HEK293 (cell line): ENCODE results near the gene ART1.

ENCODE experiments used
- CTCF ChIA-PET: fragments of 350-600 bp; formaldehyde crosslinking; extraction: SDS; loops from one replicate; lab custom pipeline; 2021; ENCODE audit warnings: antibody characterized with exemption; lab: Yijun Ruan, JAX
- POLR2A ChIA-PET: fragments of 300-600 bp; formaldehyde crosslinking; extraction: SDS; loops from one replicate; lab custom pipeline; 2020; ENCODE audit warnings: antibody characterized with exemption, inconsistent platforms; lab: Yijun Ruan, JAX
- H3K27ac ChIP-seq: fragments of 200-500 bp; sonication (Bioruptor generic); 2 replicates; pipeline ENCODE4 v1.5.1; 2014; ENCODE audit warnings: low read depth, low read length, control low read depth, inconsistent platforms; ENCODE audit errors: extremely low read depth
- H3K36me3 ChIP-seq, 2 experiments: fragments of 200-500 bp in 1 of 2; sonication (Bioruptor generic) in 1 of 2; 1 replicate in 1 of 2; 2 replicates in 1 of 2; pipeline ENCODE4 v1.5.1; 2014 to 2017; ENCODE audit warnings: inconsistent platforms in 2 of 2, low read length in 2 of 2; ENCODE audit not compliant: control insufficient read depth in 2 of 2, insufficient read depth in 1 of 2
- H3K4me1 ChIP-seq: fragments of 200-500 bp; sonication (Bioruptor generic); 2 replicates; pipeline ENCODE4 v1.5.1; 2014; ENCODE audit warnings: mild to moderate bottlenecking, low read length, inconsistent platforms; ENCODE audit not compliant: control insufficient read depth, insufficient read depth
- H3K4me3 ChIP-seq: 2 replicates; pipeline ENCODE4 v1.5.1; 2011; ENCODE audit warnings: low read depth, mild to moderate bottlenecking, control low read depth, low read length, moderate library complexity
- H3K9me3 ChIP-seq: fragments of 200-500 bp; sonication (Bioruptor generic); 2 replicates; pipeline ENCODE4 v1.5.1; 2014; ENCODE audit warnings: low read depth, low read length, inconsistent platforms; ENCODE audit not compliant: control insufficient read depth, insufficient read depth
- KLF1 ChIP-seq: fragments of 450-650 bp; formaldehyde crosslinking; IDR thresholded peaks from 2 replicates; pipeline ENCODE4 v1.5.1; 2016; ENCODE audit warnings: missing biosample characterization, missing genetic modification characterization
- OVOL3 ChIP-seq: fragments of 450-650 bp; formaldehyde crosslinking; IDR thresholded peaks from 2 replicates; pipeline ENCODE4 v1.5.1; 2016; ENCODE audit warnings: missing biosample characterization, missing genetic modification characterization
- PRDM1 ChIP-seq: fragments of 450-650 bp; formaldehyde crosslinking; IDR thresholded peaks from 2 replicates; pipeline ENCODE4; 2016; ENCODE audit warnings: missing biosample characterization, missing genetic modification characterization
- TCF7L2 ChIP-seq: IDR thresholded peaks from 2 replicates; pipeline ENCODE4 v1.6.1; 2011; ENCODE audit warnings: low read depth, mild to moderate bottlenecking, inconsistent platforms, low read length, moderate library complexity, borderline replicate concordance
- WT1 ChIP-seq: fragments of 450-650 bp; formaldehyde crosslinking; IDR thresholded peaks from 2 replicates; pipeline ENCODE4 v1.5.1; 2016; ENCODE audit warnings: missing biosample characterization, missing genetic modification characterization
- ZNF138 ChIP-seq: fragments of 450-650 bp; formaldehyde crosslinking; IDR thresholded peaks from 2 replicates; pipeline ENCODE4 v1.5.1; 2016; ENCODE audit warnings: missing biosample characterization, missing genetic modification characterization, borderline replicate concordance
- ZNF2 ChIP-seq: fragments of 450-650 bp; formaldehyde crosslinking; IDR thresholded peaks from 2 replicates; pipeline ENCODE4 v1.5.1; 2016; ENCODE audit warnings: missing biosample characterization, missing genetic modification characterization
- ZNF248 ChIP-seq: fragments of 450-650 bp; formaldehyde crosslinking; IDR thresholded peaks from 2 replicates; pipeline ENCODE4 v1.5.1; 2017; ENCODE audit warnings: missing biosample characterization, missing genetic modification characterization
- ZNF394 ChIP-seq: fragments of 450-650 bp; formaldehyde crosslinking; IDR thresholded peaks from 2 replicates; pipeline ENCODE4 v1.5.1; 2016; ENCODE audit warnings: missing biosample characterization, missing genetic modification characterization, mild to moderate bottlenecking, moderate library complexity, borderline replicate concordance
- ZNF426 ChIP-seq: fragments of 450-650 bp; formaldehyde crosslinking; IDR thresholded peaks from 2 replicates; pipeline ENCODE4 v1.5.1; 2017; ENCODE audit warnings: missing biosample characterization, missing genetic modification characterization, mild to moderate bottlenecking, inconsistent platforms, moderate library complexity
- ZNF521 ChIP-seq: fragments of 450-650 bp; formaldehyde crosslinking; IDR thresholded peaks from 2 replicates; pipeline ENCODE4 v1.5.1; 2017; ENCODE audit warnings: missing biosample characterization, mild to moderate bottlenecking, missing genetic modification characterization
- ZNF560 ChIP-seq: fragments of 450-650 bp; formaldehyde crosslinking; IDR thresholded peaks from 2 replicates; pipeline ENCODE4 v1.5.1; 2017; ENCODE audit warnings: missing biosample characterization, missing genetic modification characterization, borderline replicate concordance
- ZNF561 ChIP-seq: fragments of 450-650 bp; IDR thresholded peaks from 2 replicates; pipeline ENCODE4 v1.5.1; 2018; ENCODE audit warnings: missing biosample characterization, missing genetic modification characterization, borderline replicate concordance
- ZNF585B ChIP-seq: fragments of 450-650 bp; formaldehyde crosslinking; IDR thresholded peaks from 2 replicates; pipeline ENCODE4 v1.5.1; 2016; ENCODE audit warnings: missing biosample characterization, missing genetic modification characterization
- ZNF707 ChIP-seq: fragments of 450-650 bp; formaldehyde crosslinking; IDR thresholded peaks from 2 replicates; pipeline ENCODE4 v1.5.1; 2016; ENCODE audit warnings: missing biosample characterization, missing genetic modification characterization
- ZNF776 ChIP-seq: fragments of 450-650 bp; formaldehyde crosslinking; IDR thresholded peaks from 2 replicates; pipeline ENCODE4 v1.5.0; 2017; ENCODE audit warnings: missing biosample characterization, missing genetic modification characterization, borderline replicate concordance
- ZNF792 ChIP-seq: fragments of 450-650 bp; formaldehyde crosslinking; IDR thresholded peaks from 2 replicates; pipeline ENCODE4 v1.5.1; 2016; ENCODE audit warnings: missing biosample characterization, missing genetic modification characterization
- ZNF837 ChIP-seq: fragments of 450-650 bp; formaldehyde crosslinking; IDR thresholded peaks from 2 replicates; pipeline ENCODE4 v1.5.1; 2016; ENCODE audit warnings: missing biosample characterization, missing genetic modification characterization
- TF ChIP-seq, protein P1 (sequence below): sonication (generic); formaldehyde crosslinking; IDR thresholded peaks from 2 replicates; pipeline ENCODE4 v1.8.1; 2022; ENCODE audit warnings: mild to moderate bottlenecking, moderate library complexity, missing genetic modification reagents
- TF ChIP-seq, protein P2 (sequence below): fragments of 450-650 bp; formaldehyde crosslinking; IDR thresholded peaks from 2 replicates; pipeline ENCODE4 v1.5.1; 2016; ENCODE audit warnings: missing biosample characterization, missing genetic modification characterization
- TF ChIP-seq, protein P3 (sequence below): fragments of 450-650 bp; formaldehyde crosslinking; IDR thresholded peaks from 2 replicates; pipeline ENCODE4 v1.5.1; 2017; ENCODE audit warnings: missing biosample characterization, missing genetic modification characterization

ART1 gene

DNA sequence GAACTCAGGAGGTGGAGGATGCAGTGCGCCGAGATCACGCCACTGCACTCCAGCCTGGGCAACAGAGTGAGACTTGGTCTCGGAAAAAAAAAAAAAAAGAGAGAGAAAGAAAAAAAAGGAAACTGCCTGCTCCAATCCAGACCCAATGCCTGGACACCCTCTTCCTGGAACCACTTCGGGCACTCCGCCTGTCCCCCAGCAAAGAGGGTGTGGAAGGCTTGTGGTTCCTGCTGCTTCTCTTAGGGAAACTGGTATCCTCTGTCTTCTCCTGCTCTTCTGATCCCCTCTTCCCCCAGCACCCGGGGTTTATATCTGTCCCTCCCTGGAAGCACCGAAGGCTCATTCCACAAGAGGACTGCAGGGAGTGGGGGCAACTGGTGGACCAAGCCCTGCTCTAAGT, 13.3 kb downstream of the ART1 start:
- H3K27ac ChIP-seq, result no peak overlapping the region
- ChIA-PET CTCF (no interaction called here), POLR2A (interaction anchor here (1.0 kb wide), 1 partner anchor 390 kb away, joined by 3 read pairs; no protein-coding TSS in a partner anchor)
- no peaks in the 10 kb centered on the region for H3K36me3 ChIP-seq
- peak; percentile 73 for TF ChIP-seq ZNF707
- no peak for TF ChIP-seq ZNF426 (tag by site-specific recombination)
- H3K4me3 ChIP-seq, result no peak overlapping the region
- H3K9me3 ChIP-seq, result no peaks in the 10 kb centered on the region
- H3K4me1 ChIP-seq, result no peaks in the 10 kb centered on the region

DNA sequence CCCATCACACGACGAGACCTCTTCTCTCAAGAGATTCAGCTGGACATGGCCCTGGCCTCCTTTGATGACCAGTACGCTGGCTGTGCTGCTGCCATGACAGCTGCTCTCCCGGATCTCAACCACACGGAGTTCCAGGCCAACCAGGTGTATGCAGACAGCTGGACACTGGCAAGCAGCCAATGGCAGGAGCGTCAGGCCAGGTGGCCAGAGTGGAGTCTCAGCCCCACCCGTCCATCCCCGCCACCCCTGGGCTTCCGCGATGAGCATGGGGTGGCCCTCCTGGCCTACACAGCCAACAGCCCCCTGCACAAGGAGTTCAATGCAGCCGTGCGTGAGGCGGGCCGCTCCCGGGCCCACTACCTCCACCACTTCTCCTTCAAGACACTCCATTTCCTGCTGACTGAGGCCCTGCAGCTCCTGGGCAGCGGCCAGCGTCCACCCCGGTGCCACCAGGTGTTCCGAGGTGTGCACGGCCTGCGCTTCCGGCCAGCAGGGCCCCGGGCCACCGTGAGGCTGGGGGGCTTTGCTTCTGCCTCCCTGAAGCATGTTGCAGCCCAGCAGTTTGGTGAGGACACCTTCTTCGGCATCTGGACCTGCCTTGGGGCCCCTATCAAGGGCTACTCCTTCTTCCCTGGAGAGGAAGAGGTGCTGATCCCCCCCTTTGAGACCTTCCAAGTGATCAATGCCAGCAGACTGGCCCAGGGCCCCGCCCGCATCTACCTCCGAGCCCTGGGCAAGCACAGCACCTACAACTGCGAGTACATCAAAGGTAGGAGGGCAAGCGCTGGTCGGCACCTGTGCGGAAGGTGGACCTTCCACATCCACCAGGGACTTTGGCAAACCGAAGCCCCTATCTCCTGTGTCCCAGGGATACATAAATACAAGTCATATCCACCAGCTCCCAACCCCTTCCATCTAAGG, 14.9 kb downstream of the ART1 start:
- TF ChIP-seq TCF7L2, result no peak
- TF ChIP-seq, protein P1, sequence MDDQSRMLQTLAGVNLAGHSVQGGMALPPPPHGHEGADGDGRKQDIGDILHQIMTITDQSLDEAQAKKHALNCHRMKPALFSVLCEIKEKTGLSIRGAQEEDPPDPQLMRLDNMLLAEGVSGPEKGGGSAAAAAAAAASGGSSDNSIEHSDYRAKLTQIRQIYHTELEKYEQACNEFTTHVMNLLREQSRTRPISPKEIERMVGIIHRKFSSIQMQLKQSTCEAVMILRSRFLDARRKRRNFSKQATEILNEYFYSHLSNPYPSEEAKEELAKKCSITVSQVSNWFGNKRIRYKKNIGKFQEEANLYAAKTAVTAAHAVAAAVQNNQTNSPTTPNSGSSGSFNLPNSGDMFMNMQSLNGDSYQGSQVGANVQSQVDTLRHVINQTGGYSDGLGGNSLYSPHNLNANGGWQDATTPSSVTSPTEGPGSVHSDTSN, result no peak
- no peak for TF ChIP-seq PRDM1 (tag by site-specific recombination)
- no peak for TF ChIP-seq KLF1 (tag by site-specific recombination)
- TF ChIP-seq ZNF792 (tag by site-specific recombination), result no peak
- TF ChIP-seq OVOL3 (tag by site-specific recombination), result no peak
- TF ChIP-seq, protein P2, sequence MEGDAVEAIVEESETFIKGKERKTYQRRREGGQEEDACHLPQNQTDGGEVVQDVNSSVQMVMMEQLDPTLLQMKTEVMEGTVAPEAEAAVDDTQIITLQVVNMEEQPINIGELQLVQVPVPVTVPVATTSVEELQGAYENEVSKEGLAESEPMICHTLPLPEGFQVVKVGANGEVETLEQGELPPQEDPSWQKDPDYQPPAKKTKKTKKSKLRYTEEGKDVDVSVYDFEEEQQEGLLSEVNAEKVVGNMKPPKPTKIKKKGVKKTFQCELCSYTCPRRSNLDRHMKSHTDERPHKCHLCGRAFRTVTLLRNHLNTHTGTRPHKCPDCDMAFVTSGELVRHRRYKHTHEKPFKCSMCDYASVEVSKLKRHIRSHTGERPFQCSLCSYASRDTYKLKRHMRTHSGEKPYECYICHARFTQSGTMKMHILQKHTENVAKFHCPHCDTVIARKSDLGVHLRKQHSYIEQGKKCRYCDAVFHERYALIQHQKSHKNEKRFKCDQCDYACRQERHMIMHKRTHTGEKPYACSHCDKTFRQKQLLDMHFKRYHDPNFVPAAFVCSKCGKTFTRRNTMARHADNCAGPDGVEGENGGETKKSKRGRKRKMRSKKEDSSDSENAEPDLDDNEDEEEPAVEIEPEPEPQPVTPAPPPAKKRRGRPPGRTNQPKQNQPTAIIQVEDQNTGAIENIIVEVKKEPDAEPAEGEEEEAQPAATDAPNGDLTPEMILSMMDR (tag by site-specific recombination), result no peak
- no peak for TF ChIP-seq ZNF837 (tag by site-specific recombination)
- no peak for TF ChIP-seq ZNF138 (tag by site-specific recombination)
- TF ChIP-seq, protein P3, sequence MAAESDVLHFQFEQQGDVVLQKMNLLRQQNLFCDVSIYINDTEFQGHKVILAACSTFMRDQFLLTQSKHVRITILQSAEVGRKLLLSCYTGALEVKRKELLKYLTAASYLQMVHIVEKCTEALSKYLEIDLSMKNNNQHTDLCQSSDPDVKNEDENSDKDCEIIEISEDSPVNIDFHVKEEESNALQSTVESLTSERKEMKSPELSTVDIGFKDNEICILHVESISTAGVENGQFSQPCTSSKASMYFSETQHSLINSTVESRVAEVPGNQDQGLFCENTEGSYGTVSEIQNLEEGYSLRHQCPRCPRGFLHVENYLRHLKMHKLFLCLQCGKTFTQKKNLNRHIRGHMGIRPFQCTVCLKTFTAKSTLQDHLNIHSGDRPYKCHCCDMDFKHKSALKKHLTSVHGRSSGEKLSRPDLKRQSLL (tag by site-specific recombination), result no peak
- TF ChIP-seq ZNF561 (tag by site-specific recombination), result no peak
- TF ChIP-seq ZNF394 (tag by site-specific recombination), result no peak
- TF ChIP-seq ZNF248, result no peak
- TF ChIP-seq WT1, result no peak
- TF ChIP-seq ZNF521, result no peak
- no peak for TF ChIP-seq ZNF776
- TF ChIP-seq ZNF585B (tag by site-specific recombination), result no peak
- no peak for TF ChIP-seq ZNF2 (tag by site-specific recombination)
- no peak for TF ChIP-seq ZNF560 (tag by site-specific recombination)
- ChIA-PET POLR2A (no interaction called here), CTCF (no interaction called here)
- Histone ChIP-seq H3K4me1 (no peaks in the 10 kb centered on the region), H3K9me3 (no peaks in the 10 kb centered on the region), H3K27ac (no peak overlapping the region), H3K4me3 (no peak overlapping the region), H3K36me3 (peaks cover 0 to 9% of the 10 kb centered on the region in 2 experiments; a peak in 1 of 3 replicates)
